HG03139 (cell line): ENCODE data around the gene CYSRT1.

Source experiments
- ATAC-seq: cut with Tn5 transposase; IDR thresholded peaks from one replicate; pipeline ENCODE4 v1.9.1; 2021; ENCODE audit not compliant: unreplicated experiment

CYSRT1 gene

GRCh38 chr9:137205126-137206069 is 19.6 kb upstream of the CYSRT1 start, which contains the start of the genes NDOR1 and TMEM203:
Gene NDOR1 (plus strand): TSS chr9:137205700. CDS start chr9:137205778, 78 bp downstream.
Gene TMEM203 (minus strand): TSS chr9:137205648. CDS start chr9:137205414, 234 bp downstream.
- ATAC-seq: no peak

DNA sequence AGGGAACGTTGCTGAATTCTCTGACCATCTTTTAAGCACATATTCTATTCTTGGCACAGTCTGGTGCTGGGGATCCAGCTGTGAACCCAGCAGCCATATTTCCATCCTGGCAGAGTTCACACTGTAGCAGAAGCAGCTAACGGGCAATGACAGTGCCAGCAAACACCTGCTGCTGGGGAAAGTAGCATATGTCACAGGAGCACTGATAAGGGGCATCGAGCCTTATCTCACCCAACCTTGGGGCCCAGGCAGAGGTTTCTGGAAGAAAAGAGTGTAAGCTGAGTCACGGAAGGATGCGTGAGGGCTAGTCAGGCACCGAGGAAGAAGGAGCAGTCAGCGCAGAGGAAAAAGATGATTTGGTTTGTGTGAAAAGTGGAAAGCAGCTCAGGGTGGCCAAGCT is 18.4 kb upstream of the CYSRT1 start:
- no peak for ATAC-seq

DNA sequence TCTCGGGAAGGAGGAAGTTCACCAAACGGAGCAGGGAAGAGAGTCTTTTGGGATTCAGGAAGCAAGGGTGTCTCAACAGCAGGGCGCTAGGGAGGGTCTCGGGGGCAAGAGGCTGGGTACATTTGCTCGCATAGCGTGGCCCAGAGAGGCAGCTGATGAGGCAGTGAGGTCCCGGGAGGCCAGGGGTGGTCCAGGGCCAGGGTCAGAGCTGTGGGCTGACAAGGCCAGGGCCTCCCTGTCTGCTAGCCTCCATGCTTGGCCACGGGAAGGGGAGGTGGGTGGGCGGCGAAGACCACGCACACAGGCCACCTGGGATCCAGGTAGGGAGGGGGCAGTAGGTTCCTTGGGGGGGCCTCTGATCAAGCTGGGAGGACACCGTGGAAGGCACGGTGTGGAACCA is 13.4 kb upstream of the CYSRT1 start:
- no peak for ATAC-seq

GRCh38 chr9:137212520-137212919 is 12.5 kb upstream of the CYSRT1 start:
- ATAC-seq: no peak

- no peak for ATAC-seq
These were observed 11.6 kb upstream of the CYSRT1 start for GRCh38 chr9:137213160-137214060.

DNA sequence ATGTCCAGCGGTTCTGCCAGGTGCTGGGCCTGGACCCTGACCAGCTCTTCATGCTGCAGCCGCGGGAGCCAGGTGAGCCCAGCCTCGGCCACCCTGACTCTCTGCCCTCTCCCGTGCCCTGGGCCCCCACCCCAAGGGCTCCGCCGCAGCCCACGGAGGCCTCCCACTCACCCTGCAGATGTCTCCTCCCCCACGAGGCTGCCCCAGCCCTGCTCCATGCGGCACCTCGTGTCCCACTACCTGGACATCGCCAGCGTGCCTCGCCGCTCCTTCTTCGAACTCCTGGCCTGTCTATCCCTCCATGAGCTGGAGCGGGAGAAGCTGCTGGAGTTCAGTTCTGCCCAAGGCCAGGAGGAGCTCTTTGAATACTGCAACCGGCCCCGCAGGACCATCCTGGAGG is 10.4 kb upstream of the CYSRT1 start:
- ATAC-seq: no peak

DNA sequence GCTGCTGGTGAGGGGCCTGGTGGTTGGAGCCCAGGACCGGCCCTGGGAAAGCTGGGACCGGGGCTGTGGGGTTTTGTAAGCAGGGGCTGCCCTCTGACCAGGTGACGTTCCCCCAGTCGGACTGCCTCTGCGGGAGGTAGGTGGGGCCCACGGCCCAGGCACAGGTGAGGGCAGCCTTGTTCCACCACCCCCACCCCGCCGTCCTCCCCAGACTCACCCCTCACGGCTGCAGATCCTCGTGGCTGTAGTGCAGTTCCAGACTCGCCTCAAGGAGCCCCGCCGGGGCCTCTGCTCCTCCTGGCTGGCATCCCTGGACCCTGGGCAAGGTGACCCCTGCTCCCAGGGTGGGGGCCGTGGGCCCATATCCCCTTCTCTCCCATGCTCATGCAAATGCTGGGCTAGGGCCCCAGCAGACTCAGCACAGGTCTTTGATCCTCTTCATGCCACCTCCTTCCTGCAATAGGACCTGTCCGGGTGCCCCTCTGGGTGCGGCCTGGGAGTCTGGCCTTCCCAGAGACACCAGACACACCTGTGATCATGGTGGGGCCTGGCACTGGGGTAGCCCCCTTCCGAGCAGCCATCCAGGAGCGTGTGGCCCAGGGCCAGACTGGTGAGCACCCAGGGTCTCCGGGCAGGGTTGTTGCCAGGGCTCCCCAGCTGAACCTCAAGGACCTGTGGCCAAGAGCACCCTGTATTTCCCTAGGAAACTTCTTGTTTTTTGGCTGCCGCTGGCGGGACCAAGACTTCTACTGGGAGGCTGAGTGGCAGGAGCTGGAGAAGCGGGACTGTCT is 9.6 kb upstream of the CYSRT1 start:
- ATAC-seq: no peak

GRCh38 chr9:137216188-137216965 is 8.6 kb upstream of the CYSRT1 start:
- ATAC-seq: no peak

- ATAC-seq: no peak
These were observed 7.4 kb upstream of the CYSRT1 start for GRCh38 chr9:137217276-137218211.

DNA sequence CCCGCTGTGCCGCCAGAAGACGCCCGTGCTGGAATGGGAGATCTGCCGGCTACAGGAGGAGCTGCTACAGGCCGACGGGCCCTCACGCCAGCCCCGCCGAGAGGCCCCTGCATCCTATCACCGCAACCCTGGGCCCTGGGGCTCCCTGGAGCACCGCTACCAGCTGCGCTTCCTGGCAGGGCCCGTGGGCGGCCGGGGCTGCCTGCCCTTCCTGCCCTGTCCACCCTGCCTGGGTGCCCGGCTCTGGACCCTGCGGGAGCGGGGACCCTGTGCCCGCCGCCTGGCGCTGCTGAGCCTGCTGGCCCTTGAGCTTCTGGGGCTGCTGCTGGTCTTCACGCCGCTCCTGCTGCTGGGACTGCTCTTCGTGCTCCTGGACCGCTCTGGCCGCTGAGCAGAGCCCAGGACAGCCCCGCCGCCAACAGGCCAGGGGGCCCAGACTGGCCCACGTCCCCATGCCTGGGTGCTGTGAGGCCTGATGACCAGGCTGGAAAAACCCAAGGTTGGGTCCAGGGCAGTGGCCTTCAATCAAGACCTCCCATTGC is 6.7 kb upstream of the CYSRT1 start:
- no peak for ATAC-seq

GRCh38 chr9:137218754-137219271 is 6.2 kb upstream of the CYSRT1 start:
- ATAC-seq: no peak

DNA sequence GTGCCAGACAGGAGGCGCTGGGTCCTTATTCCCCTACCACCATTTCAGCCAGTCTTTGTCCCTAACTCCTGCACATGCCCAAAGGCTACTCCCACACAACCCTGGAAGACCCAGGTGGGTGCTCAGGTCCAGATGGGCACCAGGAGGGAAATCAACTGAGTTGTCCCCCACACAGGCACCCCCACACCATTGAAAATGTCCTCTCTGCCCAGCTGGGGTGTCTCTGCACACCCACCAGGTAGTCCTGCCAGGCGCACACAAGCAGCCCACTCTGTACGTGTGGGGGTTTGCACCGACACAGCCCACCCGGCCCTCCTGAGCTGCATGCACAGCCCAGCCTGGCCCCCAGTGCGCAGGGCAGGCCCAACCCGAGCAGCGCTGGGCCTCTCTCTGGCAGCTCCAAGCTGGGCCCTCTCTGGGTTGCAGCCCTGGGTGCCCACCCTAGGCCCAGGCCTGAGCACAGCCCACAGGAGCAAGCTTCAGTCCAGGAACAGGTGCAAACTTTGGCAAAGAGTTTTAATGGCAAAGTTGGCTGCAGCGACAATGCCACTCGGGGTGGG is 5.1 kb upstream of the CYSRT1 start:
- no peak for ATAC-seq

DNA sequence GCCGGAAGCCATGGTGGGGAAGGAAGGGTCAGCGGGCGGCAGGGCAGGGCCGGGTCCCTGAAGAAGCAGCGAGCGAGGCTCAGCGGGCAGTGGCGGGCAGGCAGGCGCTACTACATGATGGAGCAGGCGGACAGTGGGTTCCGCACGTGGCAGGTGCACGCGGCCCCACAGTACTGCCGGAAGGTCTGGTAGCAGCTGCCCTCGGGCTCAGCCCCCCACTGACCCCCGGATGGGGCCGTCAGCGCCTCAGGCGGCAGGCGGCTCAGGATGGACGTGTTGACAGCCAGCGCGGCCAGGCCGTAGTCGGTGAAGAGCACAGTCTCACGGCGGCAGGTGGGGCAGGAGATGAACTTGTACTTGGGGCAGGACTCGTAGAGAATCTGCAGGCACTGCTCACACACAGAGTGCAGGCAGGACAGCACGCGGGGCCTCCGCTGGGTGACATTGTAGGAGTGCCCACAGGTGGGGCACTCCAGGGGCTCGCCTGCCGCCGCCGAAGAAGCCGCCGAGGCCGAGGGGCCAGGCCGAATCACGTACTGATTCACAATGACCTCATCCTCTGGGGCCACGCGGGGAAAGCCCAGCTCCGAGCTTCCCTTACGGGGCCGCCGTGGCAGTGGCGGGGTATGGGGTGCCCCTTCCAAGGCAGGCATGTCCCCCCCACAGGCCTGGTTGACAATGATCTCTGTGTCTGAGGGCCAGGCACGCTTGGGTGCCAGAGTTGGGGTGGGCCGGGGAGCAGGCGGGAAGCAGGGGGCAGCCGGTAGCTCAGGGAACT is 4.5 kb upstream of the CYSRT1 start:
- no peak for ATAC-seq

DNA sequence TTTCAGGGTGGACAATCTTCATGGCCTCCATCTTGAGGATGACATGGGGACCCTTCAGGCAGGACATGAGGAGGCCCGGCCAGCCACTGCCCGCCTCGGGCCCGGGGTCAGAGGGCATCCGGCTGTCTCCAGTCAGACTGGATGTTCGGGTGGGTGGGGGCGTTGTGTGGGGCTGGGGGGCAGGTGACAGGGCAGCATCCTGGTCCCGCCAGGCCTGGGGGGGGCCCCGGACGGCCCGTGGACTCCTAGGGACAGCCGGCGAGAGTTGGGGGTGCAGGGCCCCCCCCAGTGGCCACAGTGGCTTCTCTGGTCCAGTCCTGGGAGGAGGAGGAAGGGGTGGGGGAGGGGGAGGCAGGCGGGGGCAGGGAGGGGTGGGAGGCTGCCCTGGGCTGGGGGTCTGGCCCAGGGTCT is 3.9 kb upstream of the CYSRT1 start:
- no peak for ATAC-seq

DNA sequence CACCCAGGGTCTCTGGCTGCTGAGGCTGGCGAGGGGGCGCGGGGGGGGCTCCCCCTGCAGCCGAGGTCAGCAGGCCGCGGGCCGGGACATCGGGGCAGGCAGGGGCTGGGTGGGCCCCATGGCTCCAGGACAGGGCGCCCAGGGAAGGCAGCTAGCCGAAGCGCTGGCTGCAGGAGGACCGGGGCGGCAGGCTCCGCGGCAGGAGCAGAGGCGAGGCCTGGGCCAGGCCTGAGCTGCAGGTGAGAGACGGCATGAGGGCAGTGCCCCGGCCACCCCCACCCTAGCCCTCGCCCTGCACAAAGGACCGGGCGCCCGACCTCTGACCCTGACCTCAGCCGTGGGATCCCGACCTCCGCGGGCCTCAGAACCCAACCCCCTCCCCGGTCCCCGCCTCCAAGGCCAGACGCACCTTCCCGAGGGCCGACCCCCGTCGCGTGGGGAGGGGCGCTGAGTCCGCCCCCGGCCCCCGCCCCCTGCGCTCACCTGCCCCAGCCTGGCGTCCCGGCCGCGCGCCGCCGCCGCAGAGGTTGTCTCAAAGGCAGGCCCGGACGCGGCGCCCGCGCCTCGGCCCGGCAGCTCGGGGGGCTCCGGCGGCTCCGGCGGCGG is 3.4 kb upstream of the CYSRT1 start:
- no peak for ATAC-seq

- ATAC-seq: no peak
These were observed 2.5 kb upstream of the CYSRT1 start, which contains the start of gene RNF208 for GRCh38 chr9:137222190-137223077. Gene RNF208 (minus strand): TSS chr9:137222240. CDS start chr9:137221212, 1,028 bp downstream.
